ENCODE measurements around the gene CCRL2. TPM values are rescaled to one million over a fixed set of nuclear protein-coding genes. Genes with fewer than 3 reads are reported as not detected.
A peak's percentile ranks its signal among the peaks of the same experiment; 100 is the strongest.

CCRL2 gene
- total RNA-seq, 1 experiment from 2014 or later, result 0.98 TPM

DNA sequence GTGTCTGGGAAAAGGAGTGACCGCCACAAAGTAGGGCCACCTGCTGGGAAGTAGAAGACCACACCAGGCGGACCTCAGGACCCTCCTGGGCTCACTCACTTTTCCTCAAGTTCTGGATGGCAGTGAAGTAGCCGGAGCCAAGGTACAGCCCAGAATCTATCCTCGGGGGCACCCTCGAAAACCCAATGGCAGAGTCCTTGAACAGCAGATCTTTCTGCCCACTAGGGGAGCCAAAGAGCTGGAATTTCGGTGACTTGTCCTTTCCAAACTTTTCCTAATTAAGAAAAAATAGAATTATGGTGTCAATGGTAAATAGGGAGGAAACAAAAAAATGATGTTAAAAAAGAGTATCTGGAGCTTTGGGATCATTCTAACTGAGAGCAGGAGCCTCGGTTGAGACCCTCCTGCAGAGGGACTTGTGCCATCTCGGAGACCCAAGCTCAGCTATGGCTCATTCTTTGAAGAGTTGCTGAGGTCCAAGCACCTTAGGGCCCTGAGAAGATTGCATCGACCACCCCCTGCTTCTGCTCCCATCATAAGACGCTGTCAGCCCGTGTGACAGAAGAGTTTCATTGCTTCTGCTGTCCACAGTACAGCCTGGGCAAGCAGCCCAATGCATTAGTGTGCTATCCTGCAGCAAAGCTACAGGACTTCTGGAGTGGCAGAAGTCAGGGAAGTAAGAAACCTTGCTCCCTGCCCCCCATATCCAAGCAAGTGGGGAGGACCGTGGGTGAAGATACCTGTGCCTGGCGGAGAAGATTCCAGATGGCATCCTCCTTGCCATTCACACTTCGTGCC lies 42.9 kb downstream of the CCRL2 start:
- in situ Hi-C loops (cut with HindIII; ENCODE audit: low sequenced_read_pairs), result no loop called here
- peak; percentile 12 for DNase-seq (ENCODE audit: low spot score)

DNA sequence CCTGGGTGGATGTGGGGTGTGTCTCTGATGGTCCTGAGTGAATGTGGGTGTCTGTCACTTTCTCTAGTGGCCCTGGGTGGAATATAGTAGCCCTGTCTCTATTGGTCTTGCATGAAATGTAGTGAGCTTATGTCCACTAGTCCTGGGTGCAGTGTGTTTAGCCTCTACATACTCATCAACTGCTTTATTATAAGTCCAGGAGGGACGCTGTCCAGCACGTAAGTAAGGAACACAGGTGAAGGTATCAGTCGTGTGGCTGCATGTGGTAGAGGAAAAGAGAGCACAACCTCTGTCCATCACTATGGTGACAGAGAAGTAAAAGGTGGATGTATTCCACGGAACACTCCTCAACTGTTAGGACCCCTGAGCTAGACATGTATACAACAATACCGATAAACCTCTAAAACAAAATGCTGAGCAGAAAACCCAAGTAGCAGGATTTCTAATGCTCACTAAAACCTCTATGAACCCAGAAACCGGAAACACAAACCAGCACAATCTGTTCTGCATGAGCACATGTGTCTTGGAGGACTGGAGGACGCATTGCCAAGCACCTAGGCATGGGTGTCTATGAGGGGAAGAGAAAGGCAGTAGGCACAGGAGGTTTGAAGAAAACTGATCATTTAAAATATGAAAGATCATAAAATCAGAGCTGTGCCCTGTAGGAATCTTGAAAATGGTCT lies 46.6 kb downstream of the CCRL2 start:
- no peak for DNase-seq (ENCODE audit: low spot score)
- in situ Hi-C loops (cut with HindIII; ENCODE audit: low sequenced_read_pairs), result no loop called here

DNA sequence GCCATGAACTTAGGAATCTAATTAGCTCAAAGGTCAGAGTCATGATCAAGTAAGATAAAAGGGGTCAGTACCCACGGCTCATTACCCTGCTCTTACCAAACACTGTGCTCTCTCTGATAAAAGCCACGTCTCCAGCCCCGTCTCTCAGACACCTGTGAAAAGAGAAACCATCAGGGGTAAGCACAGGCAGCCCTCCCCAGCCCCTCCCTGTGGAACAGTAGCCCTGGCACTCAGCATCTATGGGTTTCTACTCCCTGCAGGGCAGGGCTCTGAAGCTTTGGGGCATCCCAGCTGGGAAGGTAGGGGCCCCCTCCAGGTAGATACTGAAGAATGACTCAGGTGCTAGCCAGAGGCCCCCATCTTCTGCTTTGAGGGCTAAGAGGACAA lies 47.1 kb downstream of the CCRL2 start:
- no peak for DNase-seq (ENCODE audit: low spot score)
- in situ Hi-C loops (cut with HindIII; ENCODE audit: low sequenced_read_pairs), result no loop called here

DNA sequence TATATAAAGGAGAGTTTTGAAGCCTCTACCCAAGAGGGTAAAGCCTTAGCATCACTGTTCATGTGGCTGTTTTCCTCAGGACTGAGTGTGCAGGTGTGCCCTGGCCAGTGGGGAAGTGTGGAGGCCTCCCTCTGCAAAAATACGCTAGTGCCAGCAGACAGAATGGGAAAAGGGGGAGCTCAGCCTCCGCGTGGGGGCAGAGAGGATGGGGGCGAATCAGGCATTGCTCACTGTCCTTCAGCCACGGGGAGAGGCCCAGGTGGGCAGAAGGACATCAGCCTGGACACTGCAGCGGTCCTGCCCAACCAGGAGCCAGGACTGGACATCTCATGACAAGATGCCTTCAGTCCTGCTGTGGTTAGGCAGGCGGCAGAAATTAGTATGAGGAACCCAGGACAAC lies 47.5 kb downstream of the CCRL2 start:
- in situ Hi-C loops (cut with HindIII; ENCODE audit: low sequenced_read_pairs), result no loop called here
- DNase-seq (ENCODE audit: low spot score), result no peak

DNA sequence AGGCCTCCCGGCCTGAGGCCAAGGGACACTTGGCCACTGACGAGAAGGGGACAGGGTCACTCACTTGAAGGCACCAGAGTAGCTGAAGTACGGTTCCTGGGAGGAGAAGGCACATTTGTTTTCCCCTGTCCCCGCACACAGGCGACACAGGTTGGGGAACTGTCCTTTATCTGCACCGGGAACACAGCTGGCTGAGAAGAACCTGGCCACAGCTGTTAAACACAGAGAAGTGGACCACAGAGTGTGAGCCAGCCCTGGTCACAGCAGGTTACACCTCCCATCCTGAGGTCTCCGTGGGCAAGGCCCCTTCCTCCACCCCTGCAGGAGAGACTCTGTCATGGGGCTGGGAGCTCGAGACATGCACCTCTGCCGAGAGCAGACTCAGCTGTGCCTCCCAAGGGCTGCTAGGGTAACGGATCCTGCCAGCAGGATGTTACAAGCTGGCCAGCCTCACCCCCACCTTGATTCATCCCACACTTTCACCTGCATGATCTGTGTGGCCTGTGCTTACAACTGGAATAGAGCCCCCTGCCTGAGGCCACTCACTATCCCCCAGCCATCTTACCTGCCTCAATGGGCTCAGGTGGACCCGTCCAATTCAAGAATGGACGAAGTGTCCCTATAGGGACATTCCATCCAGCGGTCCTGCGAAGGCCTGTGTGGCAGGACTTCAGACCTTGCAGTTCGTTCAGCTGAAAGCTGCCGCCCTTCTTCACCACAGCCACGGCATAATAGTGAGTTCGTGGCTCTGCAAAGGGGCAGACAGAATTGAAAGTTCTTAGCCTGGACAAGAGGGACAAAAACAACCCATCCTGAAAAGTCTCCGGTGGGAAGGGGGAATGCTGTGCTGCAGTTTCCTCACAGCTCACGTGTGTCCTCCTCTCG lies 48.4 kb downstream of the CCRL2 start:
- DNase-seq (ENCODE audit: low spot score), result no peak
- in situ Hi-C loops (cut with HindIII; ENCODE audit: low sequenced_read_pairs), result no loop called here

DNA sequence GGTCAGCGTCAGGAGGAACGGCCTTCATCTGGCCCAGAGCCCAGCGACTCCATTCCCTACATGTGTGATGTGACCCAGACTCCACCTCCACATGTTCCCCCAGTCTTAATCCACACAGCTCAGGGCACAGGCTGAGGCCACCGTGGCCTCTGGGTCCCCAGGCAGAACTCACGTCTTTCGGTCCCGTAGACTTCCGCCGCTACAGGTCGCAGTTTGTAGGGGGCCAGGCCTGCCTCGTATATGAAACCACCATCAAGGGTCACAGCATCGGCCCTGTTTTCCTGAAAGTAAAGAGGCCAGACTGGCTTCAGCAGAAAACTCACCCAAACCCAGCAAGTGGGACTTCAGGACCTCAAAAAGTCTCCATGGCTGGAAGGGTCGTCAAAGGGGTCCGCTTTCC lies 49.1 kb downstream of the CCRL2 start:
- no peak for DNase-seq (ENCODE audit: low spot score)
- in situ Hi-C loops (cut with HindIII; ENCODE audit: low sequenced_read_pairs), result no loop called here

Other genes with a start within 250 kb of the CCRL2 start
- 16.2 and 23.0 TPM in 2 replicates for gene CCR1, start 198.9 kb upstream of the CCRL2 start, total RNA-seq (2014; rRNA removed; shearing (Covaris generic))
- 1.1 and 11.5 TPM in 2 replicates for gene CCR3, start 164.8 kb upstream of the CCRL2 start, total RNA-seq (2014; rRNA removed; shearing (Covaris generic))
- not detected in 2 replicates for gene CCR2, start 53.1 kb upstream of the CCRL2 start, total RNA-seq (2014; rRNA removed; shearing (Covaris generic))
- gene CCR5, start 36.3 kb upstream of the CCRL2 start, total RNA-seq (2014; rRNA removed; shearing (Covaris generic)), result 0.20 and 0.31 TPM in 2 replicates
- not detected in 2 replicates for gene LTF, start 57.6 kb downstream of the CCRL2 start, total RNA-seq (2014; rRNA removed; shearing (Covaris generic))
- not detected in 2 replicates for gene RTP3, start 90.7 kb downstream of the CCRL2 start, total RNA-seq (2014; rRNA removed; shearing (Covaris generic))
- not detected in 2 replicates for gene LRRC2, start 159.0 kb downstream of the CCRL2 start, total RNA-seq (2014; rRNA removed; shearing (Covaris generic))
- not detected in 2 replicates for gene FAM240A, start 205.3 kb downstream of the CCRL2 start, total RNA-seq (2014; rRNA removed; shearing (Covaris generic))

Data from G401 (cell line).